ENCODE measurements around the gene EYS.

Gene EYS

DNA sequence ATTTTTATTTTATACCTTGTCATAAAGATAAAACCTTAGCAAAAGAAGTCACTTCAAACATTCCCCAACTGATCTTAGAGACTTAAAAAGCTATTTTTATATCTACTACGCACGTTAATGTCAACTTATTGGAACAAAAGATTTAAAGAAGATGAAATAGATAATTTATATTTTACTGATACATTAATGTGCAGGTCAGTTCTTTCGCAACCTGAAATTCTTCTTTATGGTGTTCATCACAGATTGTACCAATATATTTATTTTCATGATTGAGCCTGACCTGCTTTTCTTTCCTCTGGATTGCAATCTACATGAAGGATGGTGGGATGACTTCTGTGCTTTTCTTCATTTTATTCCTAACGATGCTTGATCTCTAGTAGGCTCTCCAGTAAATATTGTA, 1475.1 kb downstream of the EYS start:
- no peaks in the 10 kb centered on the region for H3K36me3 ChIP-seq (ENCODE audit: control insufficient read depth in 1 of 2, insufficient read depth in 2 of 2, low read length in 2 of 2)
- H3K27me3 ChIP-seq (ENCODE audit: control insufficient read depth in 1 of 2, insufficient read depth in 2 of 2, low read length in 2 of 2): no peaks in the 10 kb centered on the region
- H3K27ac ChIP-seq (ENCODE audit: low read depth, low read length): no peak overlapping the region
- H3K9ac ChIP-seq (ENCODE audit: low read depth in 1 of 2, low read length in 2 of 2): no peak overlapping the region
- H3K9me3 ChIP-seq (ENCODE audit: control insufficient read depth in 1 of 2, low read length in 2 of 2): no peaks in the 10 kb centered on the region
- H3K4me1 ChIP-seq (ENCODE audit: control insufficient read depth in 1 of 2, insufficient read depth in 2 of 2, low read length in 2 of 2): no peaks in the 10 kb centered on the region
- no peak overlapping the region for H3K4me3 ChIP-seq (ENCODE audit: low read depth in 1 of 2, low read length in 2 of 2)

DNA sequence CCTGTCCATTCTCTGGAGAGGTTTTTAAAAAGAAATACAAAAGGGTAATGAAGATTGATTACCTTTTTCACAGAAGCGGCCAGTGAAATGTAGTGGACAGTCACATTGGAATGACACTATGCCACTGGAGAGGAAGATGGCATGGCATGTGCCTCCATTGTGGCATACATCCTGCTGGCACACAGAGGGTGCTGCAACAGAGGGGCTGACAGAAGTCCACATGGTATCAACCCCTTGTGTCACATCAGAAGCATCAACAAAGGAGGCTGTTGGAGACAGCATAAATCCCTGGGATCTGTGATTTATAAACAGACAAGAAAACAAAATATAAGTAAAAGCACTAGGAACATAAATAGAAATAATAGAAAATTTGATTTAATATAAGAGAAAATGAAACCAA, 1476.5 kb downstream of the EYS start:
- Histone ChIP-seq H3K9me3 (ENCODE audit: control insufficient read depth in 1 of 2, low read length in 2 of 2) (no peaks in the 10 kb centered on the region), H3K27me3 (ENCODE audit: control insufficient read depth in 1 of 2, insufficient read depth in 2 of 2, low read length in 2 of 2) (no peaks in the 10 kb centered on the region), H3K9ac (ENCODE audit: low read depth in 1 of 2, low read length in 2 of 2) (no peak overlapping the region), H3K36me3 (ENCODE audit: control insufficient read depth in 1 of 2, insufficient read depth in 2 of 2, low read length in 2 of 2) (no peaks in the 10 kb centered on the region), H3K4me1 (ENCODE audit: control insufficient read depth in 1 of 2, insufficient read depth in 2 of 2, low read length in 2 of 2) (no peaks in the 10 kb centered on the region), H3K27ac (ENCODE audit: low read depth, low read length) (no peak overlapping the region), H3K4me3 (ENCODE audit: low read depth in 1 of 2, low read length in 2 of 2) (no peak overlapping the region)

DNA sequence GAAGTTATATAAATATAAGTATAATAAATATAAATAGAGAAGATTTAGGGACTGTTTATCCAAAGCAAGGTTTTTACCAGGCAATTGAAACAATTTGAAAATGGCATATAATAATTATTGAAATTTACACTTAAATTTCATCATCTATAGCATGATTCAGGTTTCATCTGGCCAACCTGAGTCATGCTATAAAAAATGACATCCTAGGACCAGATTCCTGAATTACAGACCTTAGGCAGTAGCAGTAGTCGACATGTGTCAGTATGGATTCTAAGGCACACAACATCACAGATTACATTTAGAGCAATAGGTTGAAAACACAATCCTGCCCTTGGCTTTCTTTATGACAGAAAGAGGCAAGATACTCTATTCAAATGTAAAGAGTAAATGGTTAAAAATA, 1479.2 kb downstream of the EYS start:
- Histone ChIP-seq H3K36me3 (ENCODE audit: control insufficient read depth in 1 of 2, insufficient read depth in 2 of 2, low read length in 2 of 2) (no peaks in the 10 kb centered on the region), H3K4me1 (ENCODE audit: control insufficient read depth in 1 of 2, insufficient read depth in 2 of 2, low read length in 2 of 2) (no peaks in the 10 kb centered on the region)

GRCh38 chr6:64225503-64225902, 1481.5 kb downstream of the EYS start:
- H3K4me1 ChIP-seq (ENCODE audit: control insufficient read depth in 1 of 2, insufficient read depth in 2 of 2, low read length in 2 of 2): no peaks in the 10 kb centered on the region
- H3K9ac ChIP-seq (ENCODE audit: low read depth in 1 of 2, low read length in 2 of 2): no peak overlapping the region

More for the DNA sequence above, 1479.2 kb downstream of the EYS start:
- H3K27ac ChIP-seq (ENCODE audit: low read depth, low read length): no peak overlapping the region
- H3K9ac ChIP-seq (ENCODE audit: low read depth in 1 of 2, low read length in 2 of 2): no peak overlapping the region
- H3K9me3 ChIP-seq (ENCODE audit: control insufficient read depth in 1 of 2, low read length in 2 of 2): no peaks in the 10 kb centered on the region
- no peak overlapping the region for H3K4me3 ChIP-seq (ENCODE audit: low read depth in 1 of 2, low read length in 2 of 2)
- no peaks in the 10 kb centered on the region for H3K27me3 ChIP-seq (ENCODE audit: control insufficient read depth in 1 of 2, insufficient read depth in 2 of 2, low read length in 2 of 2)

DNA sequence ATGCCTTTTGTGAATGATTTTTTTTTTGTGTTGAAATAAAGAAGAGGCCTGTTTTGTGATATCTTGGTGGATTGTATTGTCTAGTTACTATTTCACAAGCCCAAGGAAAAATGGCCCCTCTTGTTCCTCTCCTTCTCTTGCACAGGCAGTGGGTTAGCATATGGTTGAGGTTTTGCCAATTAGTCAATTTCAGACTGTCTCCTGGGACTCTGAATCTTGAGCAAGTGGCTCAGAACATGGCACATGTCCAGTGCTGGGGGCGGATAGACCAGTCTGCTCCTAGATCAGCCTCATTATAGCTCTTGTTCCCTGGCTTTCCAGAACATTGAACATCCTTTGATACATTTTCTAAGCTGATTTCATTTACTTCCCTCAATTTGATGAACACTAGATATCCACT, 1482.2 kb downstream of the EYS start:
- H3K4me1 ChIP-seq (ENCODE audit: control insufficient read depth in 1 of 2, insufficient read depth in 2 of 2, low read length in 2 of 2): no peaks in the 10 kb centered on the region
- H3K9ac ChIP-seq (ENCODE audit: low read depth in 1 of 2, low read length in 2 of 2): no peak overlapping the region
- H3K27me3 ChIP-seq (ENCODE audit: control insufficient read depth in 1 of 2, insufficient read depth in 2 of 2, low read length in 2 of 2): no peaks in the 10 kb centered on the region
- H3K36me3 ChIP-seq (ENCODE audit: control insufficient read depth in 1 of 2, insufficient read depth in 2 of 2, low read length in 2 of 2): no peaks in the 10 kb centered on the region
- H3K4me3 ChIP-seq (ENCODE audit: low read depth in 1 of 2, low read length in 2 of 2): no peak overlapping the region
- no peak overlapping the region for H3K27ac ChIP-seq (ENCODE audit: low read depth, low read length)
- no peaks in the 10 kb centered on the region for H3K9me3 ChIP-seq (ENCODE audit: control insufficient read depth in 1 of 2, low read length in 2 of 2)

More at GRCh38 chr6:64225503-64225902, 1481.5 kb downstream of the EYS start:
- Histone ChIP-seq H3K27ac (ENCODE audit: low read depth, low read length) (no peak overlapping the region), H3K9me3 (ENCODE audit: control insufficient read depth in 1 of 2, low read length in 2 of 2) (no peaks in the 10 kb centered on the region), H3K27me3 (ENCODE audit: control insufficient read depth in 1 of 2, insufficient read depth in 2 of 2, low read length in 2 of 2) (no peaks in the 10 kb centered on the region), H3K4me3 (ENCODE audit: low read depth in 1 of 2, low read length in 2 of 2) (no peak overlapping the region), H3K36me3 (ENCODE audit: control insufficient read depth in 1 of 2, insufficient read depth in 2 of 2, low read length in 2 of 2) (no peaks in the 10 kb centered on the region)

DNA sequence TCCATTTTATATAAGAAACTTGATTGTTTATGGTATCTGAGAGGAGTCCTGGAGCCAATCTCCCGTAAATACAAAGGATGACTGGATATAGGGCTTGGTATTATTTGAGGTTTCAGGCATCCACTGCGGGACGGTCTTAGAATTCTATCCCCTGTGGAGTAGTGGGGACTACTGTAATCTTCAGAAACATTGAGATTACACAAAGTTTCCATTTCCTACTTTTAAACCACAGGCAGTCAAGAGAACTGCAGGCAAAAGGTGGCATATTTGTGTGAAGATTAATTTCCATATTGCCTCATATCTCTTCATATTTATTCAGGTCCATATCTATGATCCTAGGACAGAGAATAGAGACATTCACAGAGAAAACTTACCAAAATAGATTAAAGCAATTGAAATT, 1485.2 kb downstream of the EYS start:
- H3K27ac ChIP-seq (ENCODE audit: low read depth, low read length): no peak overlapping the region
- no peaks in the 10 kb centered on the region for H3K27me3 ChIP-seq (ENCODE audit: control insufficient read depth in 1 of 2, insufficient read depth in 2 of 2, low read length in 2 of 2)
- no peak overlapping the region for H3K9ac ChIP-seq (ENCODE audit: low read depth in 1 of 2, low read length in 2 of 2)
- no peak overlapping the region for H3K4me3 ChIP-seq (ENCODE audit: low read depth in 1 of 2, low read length in 2 of 2)
- no peaks in the 10 kb centered on the region for H3K9me3 ChIP-seq (ENCODE audit: control insufficient read depth in 1 of 2, low read length in 2 of 2)
- H3K36me3 ChIP-seq (ENCODE audit: control insufficient read depth in 1 of 2, insufficient read depth in 2 of 2, low read length in 2 of 2): no peaks in the 10 kb centered on the region
- no peaks in the 10 kb centered on the region for H3K4me1 ChIP-seq (ENCODE audit: control insufficient read depth in 1 of 2, insufficient read depth in 2 of 2, low read length in 2 of 2)

GRCh38 chr6:64220801-64221200, 1486.2 kb downstream of the EYS start:
- no peaks in the 10 kb centered on the region for H3K4me1 ChIP-seq (ENCODE audit: control insufficient read depth in 1 of 2, insufficient read depth in 2 of 2, low read length in 2 of 2)
- no peak overlapping the region for H3K4me3 ChIP-seq (ENCODE audit: low read depth in 1 of 2, low read length in 2 of 2)
- no peak overlapping the region for H3K27ac ChIP-seq (ENCODE audit: low read depth, low read length)
- no peaks in the 10 kb centered on the region for H3K27me3 ChIP-seq (ENCODE audit: control insufficient read depth in 1 of 2, insufficient read depth in 2 of 2, low read length in 2 of 2)
- no peaks in the 10 kb centered on the region for H3K9me3 ChIP-seq (ENCODE audit: control insufficient read depth in 1 of 2, low read length in 2 of 2)
- H3K36me3 ChIP-seq (ENCODE audit: control insufficient read depth in 1 of 2, insufficient read depth in 2 of 2, low read length in 2 of 2): no peaks in the 10 kb centered on the region
- H3K9ac ChIP-seq (ENCODE audit: low read depth in 1 of 2, low read length in 2 of 2): no peak overlapping the region

DNA sequence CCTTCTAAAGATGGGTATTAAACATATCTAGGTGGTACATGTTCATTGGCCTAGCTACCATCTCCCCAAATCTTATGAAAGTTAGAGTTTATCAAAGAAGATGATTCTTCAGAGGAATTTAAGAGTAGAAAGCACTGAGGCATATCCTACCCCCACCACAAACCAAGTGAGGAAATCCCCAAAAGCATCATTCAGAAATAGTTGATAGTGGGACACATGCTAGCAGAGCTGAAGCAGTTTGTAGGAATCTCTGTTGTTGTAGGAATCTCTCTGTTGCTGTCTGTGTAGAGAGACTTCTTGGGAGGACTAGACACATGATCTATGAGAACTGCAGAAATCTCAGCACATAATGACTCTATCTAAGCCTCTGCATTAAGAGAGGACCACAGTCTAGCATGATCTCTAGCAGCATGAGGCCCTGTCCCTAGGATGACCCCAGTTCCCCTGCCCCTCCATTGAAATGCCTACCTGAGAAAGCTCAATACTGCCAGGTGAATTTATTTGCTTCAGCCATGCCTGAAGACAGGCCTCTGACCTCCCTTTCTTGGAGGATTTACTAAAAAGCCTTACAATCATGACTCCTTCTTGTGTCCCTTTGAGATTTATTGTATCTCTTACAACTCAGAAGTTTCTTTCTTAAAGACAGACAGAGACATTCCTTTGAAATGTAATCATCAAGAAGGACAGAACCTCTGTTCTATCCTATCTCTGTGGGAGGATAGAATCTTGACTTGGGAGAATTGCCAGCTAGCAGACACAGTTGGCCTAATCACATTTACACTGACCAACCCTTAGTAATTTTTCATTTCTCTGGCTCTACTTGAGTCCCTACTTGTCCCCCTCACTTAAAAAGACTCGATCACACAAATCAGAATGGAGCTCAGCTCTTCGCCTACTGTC, 1489.1 kb downstream of the EYS start:
- no peaks in the 10 kb centered on the region for H3K27me3 ChIP-seq (ENCODE audit: control insufficient read depth in 1 of 2, insufficient read depth in 2 of 2, low read length in 2 of 2)
- no peak overlapping the region for H3K9ac ChIP-seq (ENCODE audit: low read depth in 1 of 2, low read length in 2 of 2)
- H3K9me3 ChIP-seq (ENCODE audit: control insufficient read depth in 1 of 2, low read length in 2 of 2): no peaks in the 10 kb centered on the region
- no peak overlapping the region for H3K4me3 ChIP-seq (ENCODE audit: low read depth in 1 of 2, low read length in 2 of 2)
- H3K36me3 ChIP-seq (ENCODE audit: control insufficient read depth in 1 of 2, insufficient read depth in 2 of 2, low read length in 2 of 2): no peaks in the 10 kb centered on the region
- no peak overlapping the region for H3K27ac ChIP-seq (ENCODE audit: low read depth, low read length)
- H3K4me1 ChIP-seq (ENCODE audit: control insufficient read depth in 1 of 2, insufficient read depth in 2 of 2, low read length in 2 of 2): no peaks in the 10 kb centered on the region

- H3K27me3 ChIP-seq (ENCODE audit: control insufficient read depth in 1 of 2, insufficient read depth in 2 of 2, low read length in 2 of 2): no peaks in the 10 kb centered on the region
- no peaks in the 10 kb centered on the region for H3K4me1 ChIP-seq (ENCODE audit: control insufficient read depth in 1 of 2, insufficient read depth in 2 of 2, low read length in 2 of 2)
- no peak overlapping the region for H3K27ac ChIP-seq (ENCODE audit: low read depth, low read length)
- no peak overlapping the region for H3K4me3 ChIP-seq (ENCODE audit: low read depth in 1 of 2, low read length in 2 of 2)
- H3K9ac ChIP-seq (ENCODE audit: low read depth in 1 of 2, low read length in 2 of 2): no peak overlapping the region
- no peaks in the 10 kb centered on the region for H3K9me3 ChIP-seq (ENCODE audit: control insufficient read depth in 1 of 2, low read length in 2 of 2)
- H3K36me3 ChIP-seq (ENCODE audit: control insufficient read depth in 1 of 2, insufficient read depth in 2 of 2, low read length in 2 of 2): no peaks in the 10 kb centered on the region
These were observed 1492.7 kb downstream of the EYS start for GRCh38 chr6:64214373-64214772.

GRCh38 chr6:64213697-64214096, 1493.3 kb downstream of the EYS start:
- no peaks in the 10 kb centered on the region for H3K9me3 ChIP-seq (ENCODE audit: control insufficient read depth in 1 of 2, low read length in 2 of 2)
- H3K9ac ChIP-seq (ENCODE audit: low read depth in 1 of 2, low read length in 2 of 2): no peak overlapping the region
- H3K4me3 ChIP-seq (ENCODE audit: low read depth in 1 of 2, low read length in 2 of 2): no peak overlapping the region
- no peaks in the 10 kb centered on the region for H3K4me1 ChIP-seq (ENCODE audit: control insufficient read depth in 1 of 2, insufficient read depth in 2 of 2, low read length in 2 of 2)
- H3K27ac ChIP-seq (ENCODE audit: low read depth, low read length): no peak overlapping the region
- H3K27me3 ChIP-seq (ENCODE audit: control insufficient read depth in 1 of 2, insufficient read depth in 2 of 2, low read length in 2 of 2): no peaks in the 10 kb centered on the region
- H3K36me3 ChIP-seq (ENCODE audit: control insufficient read depth in 1 of 2, insufficient read depth in 2 of 2, low read length in 2 of 2): no peaks in the 10 kb centered on the region
